ENCODE measurements around the gene ATF6.

DNA sequence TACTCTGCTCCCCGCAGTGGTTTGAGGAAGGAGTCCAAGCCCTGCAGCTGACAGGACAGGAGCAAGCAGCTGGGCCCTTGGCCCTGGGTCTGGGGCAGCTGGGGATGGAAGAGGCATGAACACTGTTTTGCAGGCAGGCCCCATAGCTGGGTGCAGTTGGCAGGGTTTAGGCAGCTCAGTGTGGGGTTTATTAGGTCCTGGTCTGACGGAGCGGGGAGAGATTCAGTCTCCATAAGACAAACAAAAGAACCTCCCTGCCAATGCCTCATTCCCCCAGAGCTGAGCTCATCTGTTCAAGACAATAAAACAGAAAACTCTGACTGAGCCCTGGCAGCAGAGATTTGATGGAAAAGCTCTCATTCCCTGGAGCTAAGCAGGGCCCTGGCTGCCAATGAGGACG is 220.2 kb downstream of the ATF6 start:
- TF ChIP-seq, protein P1, sequence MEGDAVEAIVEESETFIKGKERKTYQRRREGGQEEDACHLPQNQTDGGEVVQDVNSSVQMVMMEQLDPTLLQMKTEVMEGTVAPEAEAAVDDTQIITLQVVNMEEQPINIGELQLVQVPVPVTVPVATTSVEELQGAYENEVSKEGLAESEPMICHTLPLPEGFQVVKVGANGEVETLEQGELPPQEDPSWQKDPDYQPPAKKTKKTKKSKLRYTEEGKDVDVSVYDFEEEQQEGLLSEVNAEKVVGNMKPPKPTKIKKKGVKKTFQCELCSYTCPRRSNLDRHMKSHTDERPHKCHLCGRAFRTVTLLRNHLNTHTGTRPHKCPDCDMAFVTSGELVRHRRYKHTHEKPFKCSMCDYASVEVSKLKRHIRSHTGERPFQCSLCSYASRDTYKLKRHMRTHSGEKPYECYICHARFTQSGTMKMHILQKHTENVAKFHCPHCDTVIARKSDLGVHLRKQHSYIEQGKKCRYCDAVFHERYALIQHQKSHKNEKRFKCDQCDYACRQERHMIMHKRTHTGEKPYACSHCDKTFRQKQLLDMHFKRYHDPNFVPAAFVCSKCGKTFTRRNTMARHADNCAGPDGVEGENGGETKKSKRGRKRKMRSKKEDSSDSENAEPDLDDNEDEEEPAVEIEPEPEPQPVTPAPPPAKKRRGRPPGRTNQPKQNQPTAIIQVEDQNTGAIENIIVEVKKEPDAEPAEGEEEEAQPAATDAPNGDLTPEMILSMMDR (IDR thresholded peaks at IDR 0.05) = no peak
- TF ChIP-seq POLR2A (IDR thresholded peaks at IDR 0.05) = no peak

Measured in breast epithelium (tissue), 3 donors.